Fibroblast of skin of left biceps (primary cell): Measurements from ENCODE around the gene PTCH1.

ENCODE experiments used
- DNase-seq, 2 experiments: peaks; one replicate each; pipeline ENCODE4 v3.0.0-alpha.2; 2013; ENCODE audit warnings: low read depth in 2 of 2

The PTCH1 gene

DNA sequence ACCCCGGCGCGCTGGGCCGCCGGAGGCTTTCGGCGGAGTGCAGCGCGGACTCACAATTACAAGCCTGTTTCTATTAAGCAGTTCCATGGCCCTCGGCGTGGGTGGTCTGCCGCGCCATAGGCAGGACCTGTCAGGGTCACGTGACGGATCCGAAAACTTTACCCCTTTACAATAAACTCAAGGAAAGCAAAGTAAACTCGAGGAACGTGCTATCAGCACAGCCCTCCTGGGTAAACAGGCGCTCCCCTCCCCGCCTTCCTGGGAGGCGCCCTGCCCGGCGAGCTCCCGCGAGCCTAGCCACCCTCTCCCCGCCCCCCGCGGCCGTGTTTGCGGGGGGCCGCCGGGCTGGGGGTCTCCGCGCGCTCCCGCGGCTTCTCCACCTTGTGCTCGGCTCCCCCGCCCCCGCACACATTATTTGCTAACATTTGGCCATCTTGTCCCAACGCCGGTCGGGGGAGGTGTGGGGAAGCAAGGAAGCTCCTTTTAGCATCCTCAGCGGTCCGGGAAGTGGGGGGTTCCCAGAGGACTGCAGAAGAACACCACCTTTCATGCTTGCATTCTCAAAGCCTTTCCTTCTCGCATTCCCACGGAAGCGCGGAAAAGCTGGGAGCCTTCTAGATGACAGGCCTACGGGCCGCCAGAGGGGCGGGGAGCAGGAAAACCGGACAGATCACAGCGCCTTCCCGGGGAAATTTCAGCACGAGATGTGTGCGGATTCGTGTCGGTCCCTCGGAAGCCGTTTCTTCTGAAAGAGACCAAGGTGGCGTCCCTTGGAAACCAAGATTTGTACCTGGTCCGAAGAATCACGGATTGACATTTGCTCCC is at the start of gene PTCH1:
TSS of gene PTCH1 (minus strand) at position 238 of the 825 bp plus-strand sequence.
- no peak for DNase-seq

DNA sequence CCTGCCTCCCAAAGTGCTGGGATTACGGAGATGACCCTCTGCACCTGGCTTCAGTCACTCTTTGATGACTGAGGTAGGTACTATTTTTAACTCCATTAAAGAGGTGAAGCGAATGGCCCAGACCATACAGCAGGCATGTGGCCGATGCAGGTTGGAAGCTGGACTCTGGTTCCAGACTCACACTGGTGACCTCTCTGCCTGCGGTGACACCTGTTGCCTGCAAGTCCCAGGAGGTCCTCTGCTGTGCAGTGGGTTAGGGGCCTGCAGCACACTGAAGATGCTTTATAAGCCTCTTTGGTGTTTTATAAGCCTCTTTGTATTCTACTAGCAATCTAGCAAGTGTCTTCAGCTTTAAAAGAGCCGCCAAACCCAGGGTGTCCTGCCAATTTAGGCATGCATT is 49.2 kb upstream of the PTCH1 start:
- DNase-seq: no peak

DNA sequence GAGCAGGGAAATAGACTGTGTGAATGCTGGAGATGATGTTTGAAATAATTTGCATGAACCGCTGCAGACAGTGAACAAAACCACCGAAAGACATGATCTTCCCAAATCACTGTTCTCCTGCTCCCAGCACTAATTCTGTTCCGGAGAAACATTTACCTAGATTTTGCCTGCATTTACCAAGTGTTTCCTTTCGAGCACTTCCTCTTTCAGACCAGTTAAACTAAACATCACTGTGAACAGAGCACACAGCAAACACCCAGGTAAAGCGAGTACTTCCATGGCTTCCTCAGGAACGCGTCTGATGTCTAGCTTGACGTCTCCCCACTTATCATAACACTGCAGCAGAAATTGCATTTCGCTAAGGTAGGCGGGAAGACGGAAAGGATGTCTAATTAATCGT is 45.1 kb upstream of the PTCH1 start:
- no peak for DNase-seq

DNA sequence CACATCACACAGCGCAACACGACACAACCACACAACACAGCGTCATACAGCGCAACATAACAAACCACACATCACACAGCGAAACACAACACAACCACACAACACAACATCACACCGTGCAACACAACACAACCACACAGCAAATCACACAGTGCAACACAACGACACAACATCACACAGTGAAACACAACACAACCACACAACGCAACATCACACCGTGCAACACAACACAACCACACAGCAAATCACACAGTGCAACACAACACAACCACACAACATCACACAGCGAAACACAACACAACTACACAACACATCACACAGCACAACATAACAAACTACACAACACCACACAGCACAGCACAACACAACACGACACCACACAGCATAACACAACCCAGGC is 40.4 kb upstream of the PTCH1 start:
- DNase-seq: no peak

DNA sequence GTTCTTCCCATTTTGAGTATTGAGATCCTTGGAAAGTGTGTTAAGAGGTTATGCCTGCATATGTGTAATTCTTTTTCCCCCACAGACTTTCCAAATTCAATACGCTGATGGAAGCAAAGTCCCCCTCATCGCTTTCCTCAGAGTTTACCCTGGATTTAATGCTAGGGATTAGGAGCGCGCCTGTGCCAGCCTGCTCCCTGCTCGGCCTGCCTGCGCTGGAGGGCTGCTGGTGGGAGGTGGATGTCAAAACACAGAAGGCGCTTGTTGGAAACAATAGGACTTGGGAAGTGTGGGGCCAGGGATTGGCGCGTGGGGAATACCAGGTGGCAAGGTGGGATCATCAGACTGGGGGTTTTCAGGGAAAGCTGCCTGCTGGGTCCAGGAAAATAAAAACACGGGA is 39.8 kb upstream of the PTCH1 start:
- no peak for DNase-seq

DNA sequence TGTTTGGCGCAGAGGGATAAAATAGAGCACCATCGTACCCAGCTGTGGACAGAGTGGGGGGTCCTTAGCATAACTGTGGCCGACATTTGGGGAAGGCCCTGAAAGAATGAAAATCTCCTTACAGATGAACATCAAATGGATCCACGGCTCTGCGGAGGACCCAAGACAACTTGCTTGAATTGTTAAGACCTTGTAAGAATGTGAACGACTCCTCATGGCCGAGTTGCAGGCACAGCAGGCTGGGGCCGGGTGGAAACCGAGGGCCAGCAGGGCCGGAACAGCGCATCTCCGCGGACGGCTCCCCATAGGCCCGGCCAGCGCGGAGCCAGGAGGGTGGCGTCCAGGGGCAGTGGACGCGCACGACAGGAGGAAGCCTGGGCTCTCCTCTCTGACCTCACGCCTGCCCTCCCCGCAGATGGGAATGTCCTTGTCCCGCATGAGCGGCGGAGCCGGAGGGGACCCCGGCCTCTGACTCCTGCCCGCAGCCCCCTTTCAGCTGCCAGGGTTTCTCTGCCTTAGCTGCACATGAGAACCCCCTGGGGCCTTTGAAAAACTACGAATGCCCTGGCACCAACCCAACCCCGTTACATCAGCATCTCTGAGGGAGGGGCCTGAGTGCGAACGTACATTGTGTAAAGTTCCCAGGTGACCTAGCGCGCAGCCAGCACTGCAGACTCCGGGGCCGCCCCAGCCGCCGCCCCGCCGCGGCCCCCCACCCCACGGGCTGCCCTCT is 36.2 kb upstream of the PTCH1 start:
- no peak for DNase-seq

DNA sequence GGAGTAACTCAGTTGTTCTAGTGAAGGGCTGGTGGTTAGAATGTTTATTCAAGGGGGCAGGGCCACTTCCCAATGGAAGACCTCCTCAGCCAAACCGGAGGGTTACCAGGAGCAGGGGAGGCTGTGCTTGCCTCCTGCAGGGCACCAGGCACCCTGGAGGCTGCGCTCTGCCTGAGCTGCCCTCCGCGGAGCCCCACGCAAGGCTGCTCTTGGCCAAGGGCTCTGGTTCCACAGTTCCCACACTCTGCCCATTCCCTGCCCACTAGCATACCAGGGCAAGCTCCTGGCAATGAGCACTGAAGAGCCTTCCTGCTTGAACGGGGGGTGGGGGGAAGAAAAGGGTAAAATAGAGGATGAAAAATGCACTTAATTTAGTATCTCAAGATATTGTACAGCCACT is 35.5 kb upstream of the PTCH1 start:
- DNase-seq: no peak

DNA sequence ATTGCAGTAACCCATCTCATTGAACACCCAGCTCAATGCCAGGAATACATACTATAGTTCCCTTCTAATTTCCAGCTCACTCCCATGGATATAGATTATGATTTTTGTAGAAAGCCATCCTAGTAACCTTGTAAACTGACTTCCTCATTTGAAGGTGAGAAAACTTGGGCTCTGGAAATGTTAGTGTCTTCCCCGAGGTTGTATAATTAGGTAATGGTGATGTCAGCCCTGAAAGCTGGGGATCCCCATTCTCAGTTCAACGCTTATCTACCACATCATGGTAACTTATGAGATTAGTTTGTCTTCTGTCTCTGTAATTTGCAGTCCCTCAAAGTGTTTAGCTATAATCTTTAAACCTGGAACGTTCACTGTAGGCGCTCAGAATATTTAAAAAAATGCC is 34.6 kb upstream of the PTCH1 start:
- no peak for DNase-seq

DNA sequence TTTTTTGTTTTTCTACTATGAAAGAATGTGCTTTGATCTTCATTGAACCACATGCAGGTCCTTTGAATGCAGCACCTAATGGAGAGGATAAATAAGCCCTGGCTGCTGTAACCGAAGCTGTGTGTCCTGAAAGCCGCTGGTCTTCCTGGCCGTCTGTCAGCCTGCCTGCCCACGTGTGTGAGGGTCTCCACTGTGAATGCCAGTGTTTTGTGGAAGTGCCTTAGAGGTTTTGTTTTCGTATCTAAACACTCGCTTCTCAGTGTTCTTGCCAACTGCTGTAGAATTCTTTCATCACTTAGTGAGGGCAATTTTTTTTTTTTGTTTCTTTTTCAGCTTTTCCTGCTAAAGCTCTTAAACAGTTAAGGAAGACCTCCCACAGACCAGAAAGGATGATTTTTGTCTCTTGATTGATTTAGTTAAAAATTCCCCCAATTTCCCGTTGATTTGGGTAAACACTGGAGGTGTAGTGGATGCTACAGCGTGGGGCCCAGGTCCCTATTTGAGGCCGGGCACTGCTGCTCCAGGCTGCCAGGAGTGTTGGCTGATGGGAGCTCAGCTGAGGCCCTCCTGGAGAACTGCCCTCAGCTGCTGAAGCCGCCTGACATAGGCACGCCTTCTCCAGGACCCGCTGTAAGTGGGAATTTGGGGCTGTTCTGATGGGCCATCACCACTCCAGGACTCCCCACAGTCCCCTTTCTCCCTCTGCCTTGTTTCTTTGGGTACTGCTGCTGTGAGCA is 29.2 kb upstream of the PTCH1 start:
- no peak for DNase-seq

DNA sequence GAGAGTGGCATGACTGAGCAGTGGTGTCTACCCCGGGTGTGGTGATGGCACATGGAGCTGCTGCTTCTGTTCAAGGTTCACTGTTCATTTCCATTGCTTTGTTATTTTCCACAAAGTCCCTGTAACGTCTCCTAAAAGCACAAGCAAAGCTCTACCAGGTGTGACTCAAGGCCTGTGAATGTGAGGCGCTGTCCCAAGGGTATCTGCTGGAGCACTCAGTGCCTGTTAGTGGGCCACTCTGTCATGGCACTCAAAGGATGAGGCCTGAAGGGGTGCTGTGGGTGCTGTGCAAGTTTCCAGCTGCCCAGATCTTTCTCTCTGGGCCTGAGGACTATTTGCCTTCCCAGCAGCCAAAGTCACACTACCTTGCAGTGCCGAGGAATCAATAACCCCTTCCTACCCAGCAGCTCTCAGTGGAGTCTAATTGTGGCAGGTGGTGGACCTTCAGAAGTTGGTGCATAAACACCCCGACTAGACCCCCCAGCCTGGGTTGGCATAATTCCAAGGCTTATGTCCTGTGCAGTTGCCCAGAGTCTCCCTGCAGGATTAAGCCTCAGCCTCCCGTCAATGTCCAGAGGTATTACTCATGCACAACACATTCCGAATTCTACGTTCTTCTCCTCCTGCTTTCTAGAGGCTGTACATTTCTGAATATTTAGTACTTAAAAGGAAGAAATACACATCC is 17.4 kb upstream of the PTCH1 start:
- DNase-seq: no peak

DNA sequence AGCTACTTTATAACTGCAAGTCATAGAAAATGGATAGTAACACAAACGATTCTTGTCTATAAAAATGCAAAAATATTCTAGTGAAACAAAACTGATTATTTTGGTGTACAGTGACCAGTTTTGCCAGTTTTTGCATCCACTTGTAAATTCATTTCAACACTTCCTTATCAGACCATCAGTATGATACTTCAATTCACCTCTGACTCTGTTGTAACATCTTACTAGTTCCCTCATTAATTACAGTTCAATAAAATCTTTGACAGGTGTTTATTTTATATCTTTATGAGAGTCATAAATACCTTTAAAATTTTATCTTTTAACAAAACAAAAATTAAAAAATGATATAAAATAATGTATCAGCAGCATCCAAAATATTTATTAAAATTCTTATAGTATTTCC is 13.1 kb upstream of the PTCH1 start:
- no peak for DNase-seq

DNA sequence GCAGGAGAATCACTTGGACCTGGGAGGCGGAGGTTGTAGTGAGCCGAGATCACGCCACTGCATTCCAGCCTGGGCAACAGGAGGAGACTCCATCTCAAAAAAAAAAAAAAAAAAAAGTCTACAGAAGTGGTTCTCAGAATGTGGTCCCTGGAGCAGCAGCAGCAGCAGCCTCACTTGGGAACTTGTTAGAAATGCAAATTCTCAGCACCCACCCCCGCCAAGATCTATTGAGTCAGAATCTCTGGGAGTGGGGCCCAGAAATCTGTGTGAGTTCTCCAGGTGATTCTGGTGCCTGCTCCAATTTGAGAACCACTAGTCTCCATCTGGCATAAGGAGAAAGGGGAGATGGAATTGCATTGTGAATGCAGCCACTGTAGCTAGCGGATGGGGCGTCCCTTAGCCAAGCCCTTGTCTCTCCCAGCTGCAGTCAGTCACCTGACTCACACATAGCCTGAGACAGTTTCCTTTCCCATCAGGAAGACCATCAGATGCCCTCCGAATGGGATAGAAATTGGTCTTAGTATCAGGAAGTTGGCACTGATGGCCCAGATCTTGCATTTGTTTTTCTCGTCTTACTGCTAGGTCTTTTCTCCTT is 12.2 kb upstream of the PTCH1 start:
- DNase-seq: no peak

DNA sequence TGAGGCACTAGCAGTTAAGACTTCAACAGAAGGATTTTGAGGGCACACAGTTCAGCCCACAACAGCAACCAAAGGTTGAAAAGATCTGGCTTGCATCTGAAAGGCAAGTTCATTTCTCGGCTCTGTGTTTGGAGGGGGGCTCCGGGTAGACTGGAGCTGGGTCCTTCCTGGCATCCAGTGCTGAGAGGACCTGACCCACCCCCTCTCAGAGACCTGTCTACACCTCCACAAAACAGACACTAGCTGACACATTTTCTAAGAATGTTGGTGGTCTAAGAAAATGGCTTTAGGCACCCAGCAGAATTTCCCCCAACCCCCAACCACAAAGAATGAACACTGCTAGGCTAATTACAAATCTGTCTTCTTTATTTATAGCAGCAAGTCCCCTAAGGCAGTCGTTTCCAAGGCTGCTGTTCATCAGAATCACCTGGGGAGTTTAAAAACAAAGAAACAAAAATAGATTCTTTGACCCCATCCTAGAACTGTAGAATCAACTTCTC is 6.2 kb upstream of the PTCH1 start:
- DNase-seq: no peak

DNA sequence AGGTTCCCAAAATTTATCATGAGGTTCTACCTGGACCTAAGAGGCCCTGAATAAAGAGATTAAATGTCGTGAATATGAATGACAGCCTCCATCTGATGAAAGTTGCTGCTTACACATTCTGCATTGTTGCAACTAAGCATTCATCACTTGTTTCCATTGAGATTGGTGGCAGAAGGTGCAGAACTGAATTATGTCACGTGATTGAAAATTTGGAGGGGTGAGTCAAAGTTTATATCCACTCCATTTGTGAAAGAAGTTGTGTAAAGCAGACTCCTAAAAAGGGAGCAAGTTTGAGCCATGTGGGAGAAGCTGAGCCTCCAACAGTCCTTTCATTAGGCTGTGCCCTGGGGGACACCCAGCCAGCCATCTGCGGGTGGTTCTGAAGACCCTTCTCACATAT is 4.9 kb upstream of the PTCH1 start:
- DNase-seq: no peak

DNA sequence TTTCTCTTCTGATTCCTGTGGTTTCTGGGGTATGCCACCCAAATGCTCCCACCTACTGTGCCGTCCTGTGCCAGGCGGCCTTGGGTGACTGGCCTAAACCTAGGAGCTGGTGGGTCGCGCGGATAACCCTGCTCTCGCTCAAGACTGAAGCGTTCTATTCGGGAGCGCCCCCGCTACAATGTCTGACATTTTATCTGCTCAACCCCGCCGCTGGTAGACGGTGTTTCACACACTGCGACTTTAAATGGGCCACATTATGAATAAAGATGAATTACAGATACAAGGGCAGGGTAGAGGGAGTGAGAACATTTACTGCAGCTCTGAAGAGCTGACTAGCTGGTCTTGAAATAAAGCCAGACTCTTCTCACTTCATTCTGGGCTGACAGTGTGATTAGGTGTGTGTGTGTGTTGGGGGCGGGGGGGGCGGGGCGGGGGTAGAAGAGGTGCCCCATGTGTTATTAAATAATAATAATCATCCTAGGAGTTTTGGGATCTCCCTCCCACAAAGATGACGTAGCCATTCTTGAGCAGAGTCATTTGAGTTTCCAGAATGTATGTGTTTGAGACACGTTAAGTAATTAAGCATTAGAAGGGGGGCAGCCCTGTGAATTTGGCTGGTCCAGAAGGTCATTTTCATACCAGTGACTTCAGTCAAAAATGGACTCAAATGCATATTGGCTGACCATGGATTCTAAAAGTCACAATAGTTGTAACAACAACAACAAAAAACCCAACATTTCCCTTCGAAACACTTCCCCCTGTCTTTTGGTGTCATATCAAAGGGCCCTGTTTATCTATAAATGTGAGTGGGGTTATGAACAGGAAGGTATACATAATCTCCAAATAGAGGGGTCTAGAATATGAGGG is 1.0 kb upstream of the PTCH1 start:
- no peak for DNase-seq

DNA sequence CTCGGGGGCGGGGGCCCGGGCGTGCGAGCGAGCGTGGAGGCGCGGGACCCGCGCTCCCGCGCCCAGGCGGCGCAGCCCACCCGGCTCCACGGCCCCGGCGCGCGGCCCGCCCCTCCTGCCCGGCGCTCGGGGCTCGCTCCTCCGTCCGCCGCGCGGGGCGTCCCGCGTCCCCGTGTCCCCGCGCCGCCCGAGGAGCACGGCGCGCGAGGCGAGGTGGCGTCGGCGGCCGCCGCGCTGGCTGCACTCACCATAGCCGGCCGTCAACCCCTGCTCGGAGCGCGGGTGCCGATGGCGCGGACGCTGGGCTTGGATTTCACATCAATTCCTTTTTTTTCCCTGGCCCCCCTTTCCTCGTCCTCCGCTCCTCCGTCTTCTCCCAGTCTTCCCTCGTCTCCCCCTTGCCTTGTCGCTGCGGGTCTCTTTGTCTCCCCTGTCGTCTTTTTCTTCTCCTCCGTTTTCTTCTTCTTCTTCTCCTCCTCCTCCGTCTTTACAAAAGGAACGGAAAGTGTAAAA is 494 bp downstream of the PTCH1 start:
- no peak for DNase-seq

DNA sequence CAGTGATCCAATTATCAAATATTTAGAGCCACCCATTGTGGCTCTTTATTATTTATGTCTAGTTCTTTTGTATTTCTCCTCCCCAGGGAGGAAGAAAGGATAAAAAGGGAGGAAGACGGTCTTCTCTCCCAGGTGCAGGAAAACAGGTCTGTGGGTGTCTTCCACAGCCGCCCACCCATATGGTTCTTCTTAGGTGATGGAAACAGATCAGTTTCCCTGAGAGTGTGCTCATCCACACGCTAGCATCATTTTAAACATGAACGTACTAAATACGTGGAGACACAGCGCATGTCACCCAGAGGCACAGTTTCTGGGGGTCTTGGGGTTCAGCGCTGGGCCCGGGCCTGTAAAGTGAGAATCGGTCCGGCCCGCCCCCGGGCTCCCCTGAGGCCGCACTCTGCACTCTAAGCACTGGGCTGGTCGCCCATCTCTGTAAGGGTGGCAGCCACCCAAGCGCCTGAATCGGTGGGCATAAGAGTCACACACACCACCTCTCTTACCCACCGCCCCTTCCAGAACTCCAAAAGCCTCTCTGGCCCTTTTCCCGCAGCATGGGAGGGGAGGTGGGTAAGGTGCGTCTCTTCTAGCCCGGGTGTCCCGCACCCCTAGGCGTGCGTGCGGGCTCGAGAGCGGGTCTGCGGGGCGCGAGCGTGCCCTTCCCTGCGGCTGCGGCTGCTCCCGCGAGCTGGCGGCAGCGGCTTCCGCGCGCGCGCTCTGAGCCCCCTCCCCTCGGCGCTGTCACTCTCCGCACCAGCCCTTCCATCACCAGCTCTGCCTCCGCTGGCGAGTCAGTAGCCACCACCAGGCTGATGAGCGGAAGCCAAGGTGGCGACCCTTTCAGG is 1.3 kb downstream of the PTCH1 start:
- no peak for DNase-seq

DNA sequence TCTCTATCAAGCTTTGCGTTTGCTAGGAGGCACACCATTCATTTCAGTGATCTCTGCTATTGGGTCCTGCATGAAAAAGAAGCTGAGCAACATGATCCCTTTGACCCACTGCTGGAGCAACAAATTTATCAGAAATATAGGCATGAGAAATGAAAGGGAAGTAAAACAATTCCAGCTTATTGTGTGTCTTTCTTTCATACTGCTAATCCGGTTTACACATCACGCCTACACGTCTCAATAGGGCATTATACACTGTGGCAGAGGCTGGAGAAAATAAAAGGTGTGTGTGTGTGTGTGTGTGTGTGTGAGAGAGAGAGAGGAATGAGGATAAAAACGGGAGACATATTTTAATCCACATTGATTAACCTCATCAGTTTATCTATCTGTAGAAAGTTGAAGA is 2.4 kb downstream of the PTCH1 start:
- no peak for DNase-seq

DNA sequence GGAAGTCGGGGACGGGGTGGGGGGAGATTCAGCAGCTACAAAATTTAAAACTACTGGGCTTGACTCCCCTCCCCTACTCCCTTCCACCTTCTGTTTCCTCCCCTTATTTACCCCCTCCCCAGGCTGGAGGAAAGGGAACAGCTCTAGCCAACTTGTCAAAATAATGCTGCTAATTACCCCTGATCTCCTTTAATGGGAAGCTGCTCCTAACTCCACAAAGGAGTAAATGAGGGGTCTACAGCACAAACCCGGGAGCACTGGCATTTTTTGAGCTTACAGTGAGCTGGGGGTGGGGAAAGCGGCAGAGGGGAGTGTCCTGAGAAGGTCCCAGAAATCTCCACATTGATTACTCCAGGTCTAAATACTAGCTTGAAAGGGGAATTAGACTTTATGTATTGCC is 3.1 kb downstream of the PTCH1 start:
- no peak for DNase-seq
